Activated T-helper 1 cell treated with anti-CD3 and anti-CD28 coated beads, Interleukin-12 subunit alpha, Interleukin-12 subunit beta, Interleukin-2, Interleukin-4 antibody, amounts not matched to agents 30 ng/mL and 10 ng/mL and 1 ng/mL, durations not matched to agents 14 hours and 24 hours and 36 hours (primary cell): ENCODE results near the gene RYR3. TPM values are rescaled to one million over a fixed set of nuclear protein-coding genes. Genes with fewer than 3 reads are reported as not detected.

Experiments
- DNase-seq: peaks from one replicate; pipeline ENCODE4 v3.0.0; 2021; ENCODE audit warnings: low spot score
- H3K27ac Mint-ChIP-seq: one replicate; pipeline ENCODE4 v1.8.0; 2021; ENCODE audit warnings: mild to moderate bottlenecking, mixed read lengths
- H3K27me3 Mint-ChIP-seq: one replicate; pipeline ENCODE4 v1.8.0; 2022; ENCODE audit warnings: mild to moderate bottlenecking, moderate library complexity, mixed read lengths; ENCODE audit not compliant: insufficient read depth
- H3K36me3 Mint-ChIP-seq: one replicate; pipeline ENCODE4 v1.8.0; 2021; ENCODE audit warnings: low read depth, mixed read lengths
- H3K4me1 Mint-ChIP-seq: one replicate; pipeline ENCODE4 v1.8.0; 2021; ENCODE audit warnings: low read depth, mixed read lengths
- H3K4me3 Mint-ChIP-seq: one replicate; pipeline ENCODE4 v1.8.0; 2021; ENCODE audit warnings: mild to moderate bottlenecking, moderate library complexity, mixed read lengths
- H3K9me3 Mint-ChIP-seq: one replicate; pipeline ENCODE4 v1.8.0; 2021; ENCODE audit warnings: mixed read lengths
- intact Hi-C: fragments of 100-400 bp; cut with micrococcal nuclease; formaldehyde crosslinking; loops from one replicate; pipeline ENCODE4 v1.15.1; 2024
- total RNA-seq: library from RNA; stranded (reverse); gene quantifications from 2 replicates; pipeline ENCODE4 v1.2.3, GENCODE V29; 2022

Gene RYR3
- total RNA-seq, 1 donor from 2014 or later: not detected

GRCh38 chr15:33894193-33894592, 583.4 kb downstream of the RYR3 start:
- Mint-ChIP-seq H3K4me1 (peaks cover 6% of the 10 kb centered on the region), H3K9me3 (no peaks in the 10 kb centered on the region), H3K4me3 (no peak overlapping the region), H3K27ac (no peak overlapping the region), H3K27me3 (peaks cover 2% of the 10 kb centered on the region), H3K36me3 (no peaks in the 10 kb centered on the region)
- intact Hi-C loops: no loop called here
- DNase-seq: no peak

DNA sequence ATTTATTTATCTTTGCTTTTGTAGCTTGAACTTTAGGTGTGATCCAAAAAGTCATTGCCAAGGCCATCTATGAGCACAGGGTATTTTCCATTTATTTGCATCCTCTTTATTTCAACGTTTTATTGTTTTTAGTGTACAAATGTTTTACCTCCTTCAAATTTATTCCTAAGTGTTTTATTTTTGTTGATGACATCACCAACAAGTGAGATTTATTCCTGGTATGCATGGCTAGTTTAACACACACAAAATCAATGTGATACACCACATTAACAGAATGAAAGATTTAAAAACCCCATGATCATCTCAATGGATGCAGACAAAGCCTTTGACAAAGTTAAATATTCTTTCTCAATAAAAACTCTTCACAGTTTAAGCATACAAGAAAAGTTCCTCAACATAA, 591.3 kb downstream of the RYR3 start:
- Mint-ChIP-seq H3K27me3 (no peaks in the 10 kb centered on the region), H3K4me3 (no peak overlapping the region), H3K27ac (no peak overlapping the region), H3K4me1 (peaks cover 6% of the 10 kb centered on the region), H3K36me3 (no peaks in the 10 kb centered on the region), H3K9me3 (no peaks in the 10 kb centered on the region)
- intact Hi-C loops: no loop called here
- DNase-seq: no peak

DNA sequence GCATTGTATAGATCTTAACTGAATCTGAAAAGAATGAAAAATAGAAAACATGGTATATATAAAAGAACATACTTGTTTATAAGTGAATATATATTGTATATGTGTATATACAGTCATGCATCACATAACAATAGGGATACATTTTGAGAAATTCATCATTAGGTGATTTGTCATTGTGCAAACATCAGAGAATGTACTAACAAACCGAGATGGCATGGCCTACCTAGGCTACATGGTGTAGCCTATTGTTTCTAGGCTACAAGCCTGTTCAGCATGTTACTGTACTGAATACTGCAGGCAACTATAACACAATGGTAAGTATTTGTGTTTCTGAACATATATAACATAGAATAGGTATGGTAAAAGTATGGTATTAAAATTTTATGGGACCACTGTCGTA, 592.9 kb downstream of the RYR3 start:
- Mint-ChIP-seq H3K9me3 (no peaks in the 10 kb centered on the region), H3K27me3 (no peaks in the 10 kb centered on the region), H3K36me3 (no peaks in the 10 kb centered on the region), H3K4me3 (no peak overlapping the region), H3K4me1 (peaks cover under 1% of the 10 kb centered on the region), H3K27ac (no peak overlapping the region)
- intact Hi-C loops: no loop called here
- no peak for DNase-seq

- Mint-ChIP-seq H3K36me3 (no peaks in the 10 kb centered on the region), H3K4me1 (no peaks in the 10 kb centered on the region), H3K27ac (no peak overlapping the region), H3K4me3 (no peak overlapping the region), H3K27me3 (no peaks in the 10 kb centered on the region), H3K9me3 (no peaks in the 10 kb centered on the region)
- no peak for DNase-seq
- intact Hi-C loops: no loop called here
These were observed 596.6 kb downstream of the RYR3 start for GRCh38 chr15:33907326-33907725.

- H3K4me1 Mint-ChIP-seq: no peaks in the 10 kb centered on the region
- no peaks in the 10 kb centered on the region for H3K36me3 Mint-ChIP-seq
- intact Hi-C loops: no loop called here
- H3K27me3 Mint-ChIP-seq: no peaks in the 10 kb centered on the region
- no peak overlapping the region for H3K27ac Mint-ChIP-seq
- no peaks in the 10 kb centered on the region for H3K9me3 Mint-ChIP-seq
- H3K4me3 Mint-ChIP-seq: no peak overlapping the region
- DNase-seq: no peak
These were observed 597.6 kb downstream of the RYR3 start for GRCh38 chr15:33908406-33908805.

DNA sequence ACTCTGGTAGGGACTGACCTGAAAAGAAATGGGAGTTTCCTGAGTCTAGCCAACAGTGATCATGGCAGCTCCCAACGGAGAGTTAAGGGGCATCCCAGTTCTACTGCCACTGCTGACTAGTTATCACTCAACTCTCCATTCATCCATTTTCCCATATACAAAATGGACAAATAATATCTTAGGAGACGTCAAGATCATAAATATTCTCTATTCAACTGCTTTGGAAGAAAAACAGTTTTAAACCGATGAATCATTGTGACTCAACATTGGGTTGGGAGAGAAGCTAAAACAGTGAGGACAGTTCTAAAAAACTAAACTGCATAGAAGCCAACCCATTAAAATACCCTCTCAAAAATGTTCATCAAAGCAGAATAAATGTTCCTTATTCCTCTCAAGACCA, 600.0 kb downstream of the RYR3 start:
- H3K4me1 Mint-ChIP-seq: no peaks in the 10 kb centered on the region
- no peak for DNase-seq
- H3K27ac Mint-ChIP-seq: no peak overlapping the region
- H3K27me3 Mint-ChIP-seq: no peaks in the 10 kb centered on the region
- no peaks in the 10 kb centered on the region for H3K36me3 Mint-ChIP-seq
- intact Hi-C loops: no loop called here
- H3K9me3 Mint-ChIP-seq: no peaks in the 10 kb centered on the region
- no peak overlapping the region for H3K4me3 Mint-ChIP-seq

- H3K4me1 Mint-ChIP-seq: no peaks in the 10 kb centered on the region
- no peak for DNase-seq
- H3K4me3 Mint-ChIP-seq: no peak overlapping the region
- H3K36me3 Mint-ChIP-seq: no peaks in the 10 kb centered on the region
- H3K27ac Mint-ChIP-seq: no peak overlapping the region
- no peaks in the 10 kb centered on the region for H3K27me3 Mint-ChIP-seq
- intact Hi-C loops: no loop called here
- no peaks in the 10 kb centered on the region for H3K9me3 Mint-ChIP-seq
These were observed 601.6 kb downstream of the RYR3 start for GRCh38 chr15:33912326-33912725.

DNA sequence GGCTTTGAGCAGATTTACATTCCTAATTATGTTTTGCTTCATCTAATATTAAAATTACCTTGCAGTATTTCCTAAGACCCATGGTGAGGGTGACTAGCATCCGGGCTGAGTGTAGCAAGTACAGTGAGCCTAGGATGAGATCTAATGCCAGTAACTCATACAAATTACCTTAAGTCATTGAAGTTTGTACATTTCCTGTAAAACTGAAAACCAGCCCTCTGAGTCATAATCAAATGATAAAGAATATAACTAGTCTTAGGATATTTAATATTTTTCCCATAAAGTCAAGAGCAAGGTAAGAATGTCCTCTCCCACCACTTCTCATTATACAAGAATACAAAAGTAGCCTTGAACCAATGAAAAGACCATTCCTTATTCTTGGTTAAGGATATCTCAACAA, 602.7 kb downstream of the RYR3 start:
- no peaks in the 10 kb centered on the region for H3K36me3 Mint-ChIP-seq
- H3K4me1 Mint-ChIP-seq: no peaks in the 10 kb centered on the region
- H3K27me3 Mint-ChIP-seq: no peaks in the 10 kb centered on the region
- no peaks in the 10 kb centered on the region for H3K9me3 Mint-ChIP-seq
- no peak overlapping the region for H3K4me3 Mint-ChIP-seq
- no peak for DNase-seq
- intact Hi-C loops: no loop called here
- H3K27ac Mint-ChIP-seq: no peak overlapping the region

Other genes with a start within 250 kb of the RYR3 start
- gene FMN1, start 116.3 kb upstream of the RYR3 start, total RNA-seq: 0.03 TPM in 1 of 2 replicates, not detected in the other